ENCODE measurements around the gene GPRIN1. TPM values are rescaled to one million over a fixed set of nuclear protein-coding genes. Genes with fewer than 3 reads are reported as not detected.

GPRIN1 gene
- polyA plus RNA-seq, 3 donors from 2014 or later = 0.34 to 0.63 (median 0.46) TPM

DNA sequence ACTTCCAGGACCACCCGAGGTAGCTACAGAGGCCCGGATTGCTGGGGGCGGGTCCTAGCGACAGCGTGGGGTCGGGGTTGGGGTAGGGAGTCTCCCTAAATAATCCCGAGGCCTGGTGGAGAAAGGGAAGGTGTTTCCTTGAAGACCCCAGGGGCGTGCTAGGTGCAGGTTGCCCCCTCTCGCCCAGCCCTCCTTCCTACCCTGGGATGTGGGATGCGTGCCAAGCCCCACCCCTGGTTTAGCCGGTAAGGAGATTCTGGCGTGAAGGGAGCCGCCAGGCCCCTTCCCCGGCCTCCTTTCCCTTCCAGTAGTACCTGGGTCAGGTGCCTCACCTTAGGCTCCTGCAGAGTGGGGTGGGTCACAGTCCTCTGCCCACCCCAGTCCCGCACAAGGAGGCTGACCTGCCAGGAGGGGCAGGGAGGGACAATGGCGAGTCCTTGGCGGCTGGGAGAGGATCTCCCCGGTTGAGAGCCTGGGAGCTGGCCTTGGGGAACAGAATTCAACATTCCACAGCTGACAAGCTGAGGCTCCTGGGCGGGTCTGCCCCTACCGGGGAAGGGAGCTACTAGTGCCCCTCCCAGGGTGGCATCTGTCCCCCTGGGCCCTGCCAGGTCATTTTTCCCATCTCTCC, 38.0 kb upstream of the GPRIN1 start:
- H3K4me1 Mint-ChIP-seq = peaks cover 59% of the 10 kb centered on the region in 2 donors

DNA sequence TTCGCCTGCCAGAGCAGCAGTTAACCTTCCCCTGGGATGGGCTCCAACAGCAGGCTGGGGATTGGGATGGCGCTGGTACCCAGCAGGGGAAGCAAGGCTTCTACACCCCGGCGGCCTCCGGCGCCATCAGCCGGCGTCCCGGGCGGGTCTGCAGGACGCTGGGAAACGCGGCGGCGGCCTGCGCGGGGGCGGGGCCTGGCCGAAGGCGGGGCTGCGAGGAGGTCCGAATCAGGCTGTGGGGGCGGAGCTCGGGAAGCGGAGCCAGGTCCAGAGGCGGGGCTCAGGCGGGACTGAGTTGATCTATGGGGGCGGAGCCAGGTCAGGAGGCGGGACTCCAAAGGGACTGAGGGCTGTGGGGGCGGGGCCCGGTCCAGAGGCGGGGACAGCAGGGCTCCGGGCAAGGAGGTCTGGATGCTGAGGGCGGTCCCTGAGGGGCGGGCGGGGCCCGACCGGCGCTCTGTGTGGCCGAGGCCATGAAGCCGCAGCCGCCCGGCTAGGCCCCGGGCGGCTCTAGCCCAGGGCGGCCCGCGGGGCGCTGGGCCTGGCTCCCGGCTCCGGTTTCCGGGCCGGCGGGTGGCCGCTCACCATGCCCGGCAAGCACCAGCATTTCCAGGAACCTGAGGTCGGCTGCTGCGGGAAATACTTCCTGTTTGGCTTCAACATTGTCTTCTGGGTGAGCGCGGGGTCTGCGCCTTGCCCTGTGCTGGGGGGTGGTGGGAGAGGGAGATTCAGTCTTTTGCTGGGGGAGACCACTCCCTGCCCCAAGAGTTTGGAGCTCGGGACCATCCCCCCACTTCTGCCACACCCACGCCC, 37.3 kb upstream of the GPRIN1 start, which contains the start of gene TSPAN17:
Gene TSPAN17, plus strand, starts transcription at position 455 of the 813 bp plus-strand sequence. Its CDS starts 132 bp downstream, at position 587.
- H3K27ac Mint-ChIP-seq = peak within 1 kb of the TSS; percentile 83 to 88 (median 86)
- peak within 1 kb of the TSS; percentile 83 to 93 (median 88) for H3K4me3 Mint-ChIP-seq
- peaks cover 51 to 52% of the 10 kb centered on the region in 2 donors for H3K4me1 Mint-ChIP-seq
- H3K9me3 Mint-ChIP-seq = no peaks in the 10 kb centered on the region
- peak; percentile 97 to 98 (median 98) for DNase-seq
- peaks cover 0 to 5% (median 2%) of the 10 kb centered on the region in 3 donors for H3K27me3 Mint-ChIP-seq (ENCODE audit: low read depth in 3 of 3)
- H3K36me3 Mint-ChIP-seq = no peaks in the 10 kb centered on the region

More for the DNA sequence above, 38.0 kb upstream of the GPRIN1 start:
- Mint-ChIP-seq H3K4me3 (peak overlapping the region; percentile 82 to 93 (median 83)), H3K36me3 (no peaks in the 10 kb centered on the region), H3K9me3 (no peaks in the 10 kb centered on the region), H3K27me3 (ENCODE audit: low read depth in 3 of 3) (peaks cover 0 to 5% (median 2%) of the 10 kb centered on the region in 3 donors), H3K27ac (peak overlapping the region; percentile 71 to 86 (median 84))
- DNase-seq = peak in 1 of 3 donors; percentile 11

DNA sequence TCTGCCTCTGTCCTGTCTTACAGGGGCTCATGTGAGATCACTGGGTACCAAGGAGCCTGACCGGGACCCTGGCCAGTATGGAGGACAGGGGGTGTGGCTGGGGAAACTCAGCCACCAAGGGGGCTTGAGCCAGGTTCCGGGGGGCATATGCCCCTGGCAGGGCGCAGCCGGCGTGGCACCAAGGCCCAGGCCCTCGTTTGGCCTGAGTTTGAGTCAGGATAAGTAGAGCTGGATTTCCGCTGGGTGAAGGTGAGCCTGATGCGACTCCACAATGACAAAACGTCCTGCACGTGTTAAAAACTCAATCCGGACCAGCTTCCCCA, 36.7 kb upstream of the GPRIN1 start:
- peak overlapping the region; percentile 83 to 88 (median 88) for H3K4me3 Mint-ChIP-seq
- H3K36me3 Mint-ChIP-seq = no peaks in the 10 kb centered on the region
- DNase-seq = no peak
- peaks cover 46% of the 10 kb centered on the region in 2 donors for H3K4me1 Mint-ChIP-seq
- peaks cover 0 to 5% (median 2%) of the 10 kb centered on the region in 3 donors for H3K27me3 Mint-ChIP-seq (ENCODE audit: low read depth in 3 of 3)
- no peaks in the 10 kb centered on the region for H3K9me3 Mint-ChIP-seq
- H3K27ac Mint-ChIP-seq = peak overlapping the region in 5 of 6 donors; percentile 83 to 88 (median 86)

- peaks cover 0 to 5% (median 0%) of the 10 kb centered on the region in 3 donors for H3K27me3 Mint-ChIP-seq (ENCODE audit: low read depth in 3 of 3)
- H3K9me3 Mint-ChIP-seq = no peaks in the 10 kb centered on the region
- H3K36me3 Mint-ChIP-seq = no peaks in the 10 kb centered on the region
- H3K4me3 Mint-ChIP-seq = peak overlapping the region; percentile 83 to 88 (median 88)
- peaks cover 41 to 42% of the 10 kb centered on the region in 2 donors for H3K4me1 Mint-ChIP-seq
- H3K27ac Mint-ChIP-seq = peak overlapping the region in 5 of 6 donors; percentile 30 to 88 (median 84)
- DNase-seq = no peak
Measured at GRCh38 chr5:176646049-176646706, 36.2 kb upstream of the GPRIN1 start.

- H3K4me3 Mint-ChIP-seq = peak overlapping the region in 1 of 5 donors; percentile 58
- H3K4me1 Mint-ChIP-seq = peaks cover 30 to 31% of the 10 kb centered on the region in 2 donors
- no peak for DNase-seq
- H3K27ac Mint-ChIP-seq = no peak overlapping the region
- peaks cover 0 to 6% (median 5%) of the 10 kb centered on the region in 3 donors for H3K27me3 Mint-ChIP-seq (ENCODE audit: low read depth in 3 of 3)
- H3K9me3 Mint-ChIP-seq = no peaks in the 10 kb centered on the region
- H3K36me3 Mint-ChIP-seq = no peaks in the 10 kb centered on the region
Measured at GRCh38 chr5:176644878-176645670, 35.1 kb upstream of the GPRIN1 start.

GRCh38 chr5:176644294-176644693, 34.3 kb upstream of the GPRIN1 start:
- H3K4me3 Mint-ChIP-seq = no peak overlapping the region
- H3K36me3 Mint-ChIP-seq = no peaks in the 10 kb centered on the region
- no peak for DNase-seq
- H3K9me3 Mint-ChIP-seq = no peaks in the 10 kb centered on the region
- no peak overlapping the region for H3K27ac Mint-ChIP-seq
- peaks cover 0 to 6% (median 5%) of the 10 kb centered on the region in 3 donors for H3K27me3 Mint-ChIP-seq (ENCODE audit: low read depth in 3 of 3)
- H3K4me1 Mint-ChIP-seq = peaks cover 23 to 25% of the 10 kb centered on the region in 2 donors

DNA sequence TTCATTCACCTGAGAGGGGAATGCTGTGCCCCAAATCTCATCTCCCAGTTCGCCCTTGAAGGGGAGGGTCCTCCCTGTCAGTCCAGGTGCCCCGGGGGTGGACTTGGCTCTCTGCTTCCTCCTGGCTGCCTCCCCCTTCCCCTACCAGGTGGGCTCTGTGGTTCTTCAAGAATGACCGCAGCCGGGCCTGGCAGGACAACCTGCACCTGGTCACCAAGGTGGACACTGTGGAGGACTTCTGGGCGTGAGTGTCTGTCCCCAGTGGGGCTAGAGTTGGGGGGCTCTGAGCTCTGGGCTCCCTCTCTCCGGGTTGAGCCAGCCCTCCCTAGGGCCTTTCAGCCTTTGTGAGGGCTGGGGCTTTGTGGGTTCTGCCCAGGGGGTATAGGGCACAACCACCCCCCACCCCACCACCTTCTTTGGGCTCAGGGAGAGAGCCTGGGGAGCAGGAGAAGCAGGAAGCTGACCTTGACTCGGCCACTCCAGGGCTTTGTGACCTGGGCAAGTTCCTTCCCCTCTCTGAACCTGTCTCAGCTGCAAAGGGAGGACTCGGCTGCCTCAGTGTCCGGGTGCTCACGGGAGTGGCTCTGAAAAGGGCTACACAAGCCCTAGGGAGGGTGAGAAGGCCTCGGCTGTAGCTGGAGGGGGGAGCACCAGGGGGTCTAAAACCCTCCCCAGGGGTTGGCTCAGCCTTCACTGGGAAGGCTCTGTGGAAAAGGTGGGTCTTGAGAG, 33.7 kb upstream of the GPRIN1 start:
- H3K4me3 Mint-ChIP-seq = no peak overlapping the region

DNA sequence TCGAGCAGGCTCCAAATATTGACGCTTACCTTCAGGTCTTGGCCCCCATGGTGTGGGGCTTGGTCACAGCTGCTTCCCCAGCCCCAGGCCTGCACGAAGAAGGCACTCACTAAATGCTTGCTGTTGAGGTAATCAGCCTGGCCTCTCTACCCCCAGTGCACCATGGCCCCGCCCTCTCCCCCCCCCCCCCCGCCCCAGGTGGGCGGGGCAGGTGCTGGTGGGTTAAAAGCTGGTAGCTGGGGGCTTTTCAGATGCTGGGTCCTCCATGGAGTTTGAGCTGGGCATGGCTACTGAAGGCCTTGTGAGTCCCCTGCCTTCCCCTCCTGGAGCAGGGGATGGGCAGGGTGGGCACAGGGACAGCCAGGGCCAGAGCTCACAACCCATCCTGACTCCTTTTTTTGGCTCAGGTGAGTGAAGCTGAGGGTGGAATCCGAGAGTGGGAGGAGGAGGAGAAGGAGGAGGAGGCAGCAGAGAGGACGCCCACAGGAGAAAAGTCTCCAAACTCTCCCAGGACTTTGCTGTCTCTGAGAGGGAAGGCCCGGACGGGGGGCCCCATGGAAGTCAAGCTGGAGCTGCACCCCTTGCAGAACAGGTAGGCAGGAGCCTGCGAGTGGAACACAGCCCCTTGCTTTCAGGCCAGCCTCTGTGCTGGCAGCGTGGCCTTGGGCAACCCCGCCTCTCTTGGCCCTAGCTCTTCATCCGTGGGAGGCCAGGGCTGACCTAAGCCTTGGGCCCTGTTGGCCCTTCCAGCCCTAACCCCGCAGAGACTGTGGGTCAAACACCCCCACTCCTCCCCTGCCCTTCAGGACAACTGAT, 32.9 kb upstream of the GPRIN1 start:
- no peak overlapping the region for H3K27ac Mint-ChIP-seq
- H3K9me3 Mint-ChIP-seq = no peaks in the 10 kb centered on the region
- no peak overlapping the region for H3K4me3 Mint-ChIP-seq
- DNase-seq = no peak
- peaks cover 11 to 13% of the 10 kb centered on the region in 2 donors for H3K4me1 Mint-ChIP-seq
- H3K36me3 Mint-ChIP-seq = no peaks in the 10 kb centered on the region
- H3K27me3 Mint-ChIP-seq (ENCODE audit: low read depth in 3 of 3) = peaks cover 0 to 6% (median 5%) of the 10 kb centered on the region in 3 donors

More for the DNA sequence above, 33.7 kb upstream of the GPRIN1 start:
- Mint-ChIP-seq H3K27ac (no peak overlapping the region), H3K9me3 (no peaks in the 10 kb centered on the region), H3K36me3 (no peaks in the 10 kb centered on the region), H3K4me1 (peaks cover 17 to 18% of the 10 kb centered on the region in 2 donors), H3K27me3 (ENCODE audit: low read depth in 3 of 3) (peaks cover 0 to 6% (median 5%) of the 10 kb centered on the region in 3 donors)
- DNase-seq = no peak

DNA sequence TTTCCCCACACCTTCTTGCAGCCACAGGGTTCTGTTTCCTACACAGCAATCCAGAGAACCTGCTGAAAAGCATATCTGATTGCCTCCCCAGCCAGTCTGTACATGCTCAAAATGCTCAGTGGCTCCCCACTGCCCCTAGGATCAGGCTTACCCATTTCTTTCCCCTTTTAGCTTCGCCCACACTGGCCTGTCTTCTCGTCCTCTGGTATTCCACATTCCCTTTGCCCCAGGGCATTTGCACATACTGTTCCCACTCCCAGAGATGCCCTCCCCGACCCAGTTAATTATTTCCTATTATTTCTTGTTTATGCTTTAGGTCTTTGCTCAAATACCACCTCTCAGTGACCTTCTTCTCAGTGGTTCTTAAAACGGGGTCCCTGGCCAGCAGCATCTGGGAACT, 30.7 kb upstream of the GPRIN1 start:
- Mint-ChIP-seq H3K36me3 (no peaks in the 10 kb centered on the region), H3K27ac (no peak overlapping the region), H3K4me1 (no peaks in the 10 kb centered on the region), H3K9me3 (no peaks in the 10 kb centered on the region), H3K27me3 (ENCODE audit: low read depth in 3 of 3) (peaks cover 2 to 11% (median 6%) of the 10 kb centered on the region in 3 donors), H3K4me3 (no peak overlapping the region)
- DNase-seq = no peak

GRCh38 chr5:176639981-176640380, 30.0 kb upstream of the GPRIN1 start:
- DNase-seq = no peak
- H3K27ac Mint-ChIP-seq = no peak overlapping the region
- no peak overlapping the region for H3K4me3 Mint-ChIP-seq
- peaks cover 2 to 12% (median 10%) of the 10 kb centered on the region in 3 donors for H3K27me3 Mint-ChIP-seq (ENCODE audit: low read depth in 3 of 3)
- H3K9me3 Mint-ChIP-seq = no peaks in the 10 kb centered on the region
- no peaks in the 10 kb centered on the region for H3K4me1 Mint-ChIP-seq
- H3K36me3 Mint-ChIP-seq = peaks cover 0 to 4% (median 4%) of the 10 kb centered on the region in 3 donors

DNA sequence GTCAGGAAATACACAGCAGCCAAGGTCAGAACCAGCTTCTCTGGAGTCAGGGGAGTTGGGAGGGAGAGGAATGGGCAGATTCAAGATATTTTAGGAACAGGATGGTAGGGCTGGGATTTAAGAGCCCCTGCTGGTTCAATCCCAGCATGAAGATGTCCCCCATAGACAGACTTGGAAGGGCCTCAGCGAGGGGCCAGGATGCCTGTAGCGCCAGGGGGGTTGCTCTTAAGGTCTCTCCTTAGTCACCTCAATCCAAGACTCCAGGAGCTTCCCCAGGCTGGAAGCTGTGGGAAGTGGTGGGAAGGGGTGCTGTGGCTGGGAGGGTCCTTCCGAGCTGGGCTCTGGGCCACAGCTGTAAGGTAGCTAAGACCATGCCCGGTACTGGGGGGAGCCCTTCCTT, 29.3 kb upstream of the GPRIN1 start:
- Mint-ChIP-seq H3K9me3 (no peaks in the 10 kb centered on the region), H3K4me1 (no peaks in the 10 kb centered on the region), H3K36me3 (peaks cover 0 to 5% (median 4%) of the 10 kb centered on the region in 3 donors), H3K27me3 (ENCODE audit: low read depth in 3 of 3) (peaks cover 4 to 15% (median 11%) of the 10 kb centered on the region in 3 donors), H3K4me3 (no peak overlapping the region), H3K27ac (no peak overlapping the region)
- DNase-seq = no peak

DNA sequence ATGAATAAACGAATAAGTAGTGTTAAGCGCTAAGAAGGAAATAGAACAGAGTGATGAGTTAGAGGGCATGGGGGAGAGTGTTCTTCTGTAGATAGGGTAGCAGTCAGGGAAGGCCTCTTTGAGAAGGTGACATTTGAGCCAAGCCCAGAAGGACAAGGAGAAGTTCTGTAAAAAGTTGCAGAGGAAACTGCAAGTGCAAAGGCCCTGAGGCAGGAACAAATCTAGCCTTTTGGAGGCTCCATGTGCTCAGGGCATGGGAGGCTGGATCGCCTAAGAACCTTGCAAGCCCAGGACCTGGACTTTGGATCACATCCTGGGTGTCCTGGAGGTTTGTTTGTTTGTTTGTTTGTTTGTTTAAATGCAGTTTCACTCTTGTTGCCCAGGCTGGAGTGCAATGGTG, 28.5 kb upstream of the GPRIN1 start:
- no peak overlapping the region for H3K27ac Mint-ChIP-seq
- no peak overlapping the region for H3K4me3 Mint-ChIP-seq
- peaks cover 0 to 5% (median 4%) of the 10 kb centered on the region in 3 donors for H3K36me3 Mint-ChIP-seq
- H3K27me3 Mint-ChIP-seq (ENCODE audit: low read depth in 3 of 3) = peaks cover 4 to 16% (median 15%) of the 10 kb centered on the region in 3 donors
- H3K9me3 Mint-ChIP-seq = peaks cover 0 to 1% (median 0%) of the 10 kb centered on the region in 6 donors
- DNase-seq = no peak
- H3K4me1 Mint-ChIP-seq = no peaks in the 10 kb centered on the region
